Measurements from ENCODE around the gene KAZALD1.

The KAZALD1 gene

GRCh38 chr10:101061624-101062231 lies at the start of gene KAZALD1:
Gene KAZALD1 (plus strand): TSS chr10:101061989. CDS start chr10:101062593, 604 bp downstream.
- DNase-seq, result no peak

DNA sequence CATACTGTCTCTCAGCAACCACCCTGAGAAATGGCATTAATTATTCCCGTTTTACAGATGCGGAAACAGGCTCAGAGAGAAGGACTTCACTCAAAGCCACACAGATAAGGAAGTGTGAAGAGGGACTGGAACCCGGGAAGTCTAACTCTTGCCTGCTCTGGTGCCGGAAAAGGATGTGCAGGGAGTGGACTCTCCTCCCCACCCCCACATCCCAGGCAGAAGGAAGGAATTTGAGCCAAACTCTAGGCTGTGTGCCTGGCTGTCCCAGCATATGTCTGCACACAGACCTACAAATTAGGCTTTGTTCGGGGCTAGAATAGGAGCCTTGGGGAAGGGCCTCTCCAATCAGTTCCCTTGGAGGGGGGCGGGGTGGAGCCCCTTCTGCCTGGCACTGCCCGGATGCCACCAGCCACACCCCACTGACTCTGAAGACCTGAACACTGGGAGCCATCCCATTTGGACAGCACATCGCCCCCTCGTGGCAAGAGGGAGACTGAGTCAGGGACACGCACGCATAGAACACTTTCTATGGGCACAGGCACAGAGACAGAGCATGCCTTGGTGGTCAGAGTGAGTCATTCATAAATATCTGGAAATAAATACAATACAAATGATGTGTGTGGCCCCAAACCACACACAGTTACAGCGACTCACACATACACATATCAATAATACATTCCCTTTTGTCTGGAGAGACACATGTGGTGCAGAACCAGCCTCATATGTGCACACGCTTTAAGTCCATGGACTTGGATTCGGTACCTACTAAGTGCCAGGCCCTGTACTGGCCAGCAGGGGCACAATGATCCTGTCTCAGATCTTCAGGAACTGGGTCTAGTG lies 49.0 kb upstream of the KAZALD1 start:
- peak; percentile 89 for DNase-seq

DNA sequence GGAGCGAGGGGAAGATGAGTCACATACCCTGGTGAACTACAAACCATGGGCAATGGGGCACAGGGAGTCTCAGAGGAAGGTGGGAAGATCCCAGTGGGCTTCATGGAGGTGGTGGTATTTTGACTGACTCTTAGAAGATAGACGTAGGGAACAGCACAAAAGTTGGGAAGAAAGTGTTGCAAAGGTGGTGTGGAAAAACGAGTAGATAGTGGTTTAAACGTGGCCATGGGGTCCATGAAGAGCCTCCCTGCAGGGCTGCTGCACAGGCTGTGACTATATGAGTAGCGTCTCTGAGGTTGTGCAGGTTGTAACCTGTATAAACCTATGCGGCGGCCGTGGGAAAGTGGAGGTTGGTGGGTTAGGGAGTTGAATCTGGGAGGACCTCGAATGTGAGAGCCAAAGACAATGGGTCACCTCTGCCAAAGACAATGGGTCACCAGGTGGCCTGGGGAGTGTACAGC lies 48.4 kb upstream of the KAZALD1 start:
- DNase-seq, result no peak

GRCh38 chr10:101014230-101014884 lies 47.4 kb upstream of the KAZALD1 start:
- peak; percentile 94 for DNase-seq

- no peak for DNase-seq
Measured at GRCh38 chr10:101014966-101015581, 46.7 kb upstream of the KAZALD1 start.

DNA sequence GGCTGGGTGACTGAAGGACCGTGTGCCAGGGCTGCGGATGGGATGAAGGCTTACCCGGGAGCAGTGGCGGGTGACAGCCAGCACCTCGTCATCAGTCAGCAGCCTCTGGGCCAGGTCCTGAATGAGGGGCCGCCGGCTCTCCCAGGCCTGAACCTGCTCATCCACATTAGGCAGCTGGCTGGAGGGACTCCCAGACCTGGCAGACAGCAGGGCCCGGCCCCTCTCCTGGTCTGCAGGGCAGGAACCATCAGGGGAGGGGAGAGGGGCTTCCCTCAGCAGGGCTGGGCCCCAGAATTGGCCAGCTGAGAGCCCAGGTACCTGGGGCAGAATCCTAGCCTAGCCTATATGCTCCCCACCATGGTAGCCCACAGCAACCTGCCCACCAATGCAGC lies 46.2 kb upstream of the KAZALD1 start:
- no peak for DNase-seq

- DNase-seq, result no peak
Measured at GRCh38 chr10:101016814-101017213, 45.0 kb upstream of the KAZALD1 start.

- no peak for DNase-seq
Measured at GRCh38 chr10:101018118-101018599, 43.6 kb upstream of the KAZALD1 start.

DNA sequence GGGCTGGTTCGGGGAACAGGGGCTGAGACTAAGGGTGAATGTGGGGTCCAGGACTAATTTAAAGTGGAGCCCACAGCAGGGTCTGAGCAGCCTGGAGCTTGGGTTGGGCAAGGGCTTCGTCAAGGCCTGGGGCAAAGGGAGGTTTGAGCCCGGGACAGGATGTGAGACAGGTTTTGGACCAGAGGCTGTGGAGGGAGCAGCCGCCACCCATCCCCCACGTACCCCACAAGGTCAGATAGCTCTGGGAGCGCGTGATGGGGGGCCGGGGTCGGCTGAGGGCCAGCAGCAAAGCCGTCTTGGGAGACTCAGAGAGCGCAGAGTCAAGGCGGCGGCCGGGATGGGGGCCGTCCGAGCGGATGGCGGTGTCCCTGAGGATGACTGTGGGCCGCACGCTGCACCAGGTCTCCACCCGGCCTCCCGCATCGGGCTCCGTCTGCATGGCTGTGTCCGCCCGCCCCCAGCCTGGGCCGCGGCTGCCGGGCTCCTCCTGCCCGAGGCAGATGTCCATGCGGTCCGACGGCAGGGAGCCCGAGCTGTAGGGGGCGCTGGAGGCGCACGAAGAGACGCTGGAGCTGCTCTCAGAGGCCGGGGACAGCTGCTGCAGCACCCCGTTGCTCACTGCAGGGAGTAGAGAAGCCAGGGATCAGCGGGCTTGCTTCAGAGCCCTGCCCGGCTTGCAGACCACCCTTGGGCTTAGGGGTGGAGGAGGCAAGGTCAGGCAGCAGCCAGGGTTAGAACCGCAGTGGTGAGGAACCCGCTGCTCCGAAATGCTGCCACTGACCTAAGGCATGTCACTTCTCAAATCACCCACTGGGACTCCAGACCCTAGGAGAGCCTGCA lies 43.0 kb upstream of the KAZALD1 start:
- peak; percentile 93 for DNase-seq

- DNase-seq, result no peak
Measured at GRCh38 chr10:101019440-101019703, 42.4 kb upstream of the KAZALD1 start.

DNA sequence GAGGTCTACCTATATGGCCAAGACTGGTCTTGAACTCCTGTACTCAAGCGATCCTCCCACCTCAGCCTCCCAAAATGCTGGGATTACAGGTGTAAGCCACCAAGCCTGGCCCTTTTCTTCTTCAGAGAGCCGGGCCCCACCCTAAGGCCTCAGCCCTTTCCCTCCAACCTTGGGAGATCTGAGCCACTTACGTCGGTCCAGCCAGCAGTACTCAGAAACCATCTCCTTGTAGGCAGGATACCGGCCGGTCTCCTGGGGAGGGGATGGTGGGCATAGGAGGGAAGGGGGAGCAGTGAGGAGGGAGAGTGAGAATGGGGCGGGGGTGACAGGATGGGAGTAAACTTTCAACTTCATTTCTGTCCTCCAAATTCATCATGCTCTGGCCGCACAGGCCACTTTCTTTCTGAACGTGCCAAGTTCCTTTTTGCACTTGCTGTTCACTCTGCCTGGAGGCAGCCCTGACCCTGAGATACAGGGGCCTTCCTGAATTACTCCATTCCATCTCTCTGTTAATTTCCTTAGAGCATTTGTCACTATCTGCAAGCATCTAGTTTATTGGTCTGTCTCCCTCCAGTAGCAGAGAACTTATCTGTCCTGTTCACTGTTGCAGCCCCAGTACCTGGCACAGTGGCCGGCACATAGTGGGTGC lies 41.2 kb upstream of the KAZALD1 start:
- DNase-seq, result no peak

GRCh38 chr10:101021239-101021638 lies 40.5 kb upstream of the KAZALD1 start:
- DNase-seq, result no peak

DNA sequence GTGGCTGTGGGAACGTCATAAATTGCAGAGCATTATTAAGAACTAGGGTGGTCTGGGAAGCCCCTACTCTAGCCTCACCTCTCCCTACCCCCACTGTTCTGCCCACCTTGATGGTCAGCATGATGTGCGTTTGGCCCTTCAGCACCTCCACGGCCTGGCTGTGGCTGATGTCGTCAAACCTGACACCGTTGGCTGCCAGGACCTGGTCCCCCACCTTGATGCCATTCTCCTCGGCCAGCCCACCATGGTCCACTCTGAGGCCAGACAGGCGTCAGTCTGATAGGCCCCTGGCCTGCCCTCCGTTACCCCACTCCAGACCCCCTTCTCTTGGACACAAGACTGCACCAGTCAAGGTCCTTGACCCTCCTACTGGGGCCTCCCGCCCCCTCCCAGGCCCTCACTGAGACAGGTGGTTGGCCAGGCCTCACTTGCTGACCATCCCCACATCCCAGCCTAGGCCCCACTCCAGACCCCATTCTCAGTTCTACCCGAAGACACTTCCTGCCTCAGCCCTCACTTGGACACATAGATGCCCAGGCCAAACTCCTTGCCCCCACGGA lies 40.0 kb upstream of the KAZALD1 start:
- no peak for DNase-seq

DNA sequence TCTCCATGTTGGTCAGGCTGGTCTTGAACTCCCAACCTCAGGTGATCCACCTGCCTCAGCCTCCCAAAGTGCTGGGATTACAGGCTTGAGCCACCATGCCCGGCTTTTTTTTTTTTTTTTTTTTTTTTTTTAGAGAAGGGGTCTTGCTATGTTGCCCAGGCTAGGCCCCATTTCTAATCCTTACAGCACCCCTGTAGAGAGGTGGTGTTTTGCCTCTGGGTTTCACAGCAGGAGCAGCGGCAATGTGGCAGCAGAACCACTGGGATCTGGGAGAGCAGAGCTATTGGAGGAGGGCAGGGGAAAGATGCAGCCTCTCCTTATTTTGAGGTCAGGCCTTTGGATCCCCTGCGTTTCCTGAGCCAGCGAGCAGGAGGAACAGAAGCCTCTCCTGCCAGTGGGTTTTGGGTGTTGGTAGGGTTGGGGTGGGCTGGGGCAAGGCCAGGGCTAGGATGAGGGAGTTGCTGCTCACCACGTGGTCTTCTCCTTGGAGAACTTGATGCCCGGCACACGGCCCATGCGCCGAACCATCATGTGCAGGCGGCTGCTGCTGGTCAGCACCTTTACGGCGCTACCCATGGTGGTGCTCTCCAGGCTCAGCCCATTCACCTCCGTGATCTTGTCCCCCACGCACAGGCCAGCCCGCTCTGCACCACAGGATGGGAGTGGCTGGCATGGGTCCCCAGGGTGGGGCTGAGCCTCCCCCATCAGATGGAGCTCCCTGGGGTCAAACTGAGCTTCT lies 38.7 kb upstream of the KAZALD1 start:
- DNase-seq, result no peak

- no peak for DNase-seq
Measured at GRCh38 chr10:101027106-101027720, 34.6 kb upstream of the KAZALD1 start.

GRCh38 chr10:101028446-101029337 lies 33.1 kb upstream of the KAZALD1 start:
- DNase-seq, result no peak

- no peak for DNase-seq
Measured at GRCh38 chr10:101029520-101030295, 32.1 kb upstream of the KAZALD1 start.

DNA sequence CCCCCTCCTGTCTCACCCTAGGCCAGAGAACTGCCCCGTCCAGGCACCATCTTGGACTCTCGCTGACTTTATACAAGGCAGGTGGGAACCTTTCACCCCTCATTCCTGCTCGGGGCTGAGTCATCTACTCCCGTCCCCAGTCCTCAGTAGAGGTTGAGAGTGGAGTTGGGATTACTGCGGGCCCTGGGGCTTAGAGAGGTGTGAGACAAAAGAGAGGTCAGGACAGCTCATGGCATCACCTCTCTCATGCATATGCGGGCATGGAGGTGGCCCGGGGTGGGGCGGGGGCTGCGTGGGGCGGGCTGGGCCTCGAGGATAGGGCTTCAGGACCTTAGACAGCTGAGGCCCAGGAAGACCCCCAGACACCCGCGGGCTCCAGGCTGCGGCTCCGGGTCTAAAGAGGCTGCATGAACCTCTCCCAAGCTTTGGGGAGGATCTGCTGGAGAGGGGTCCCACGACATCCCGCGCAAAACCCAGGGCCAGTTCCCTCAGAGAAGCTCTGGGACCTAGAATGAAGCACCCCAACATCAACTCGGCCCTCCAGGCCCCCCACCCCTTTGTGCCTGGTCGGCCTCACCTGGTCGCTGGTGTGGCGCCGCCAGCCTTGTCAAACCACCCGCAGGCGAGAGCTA lies 31.2 kb upstream of the KAZALD1 start:
- no peak for DNase-seq

Data from activated CD8-positive, alpha-beta memory T cell treated with anti-CD3 and anti-CD28 coated beads, Interleukin-2, amount 50 U/mL, for 48 hours (primary cell).